ENCODE results near the gene BDP1.
A peak's percentile ranks its signal among the peaks of the same experiment; 100 is the strongest.
"Not testable (repeated sequence)": the region's sequence is repeated elsewhere in the genome, so short reads cannot be mapped to it uniquely, and the experiment has no call there.

Gene BDP1

GRCh38 chr5:71573591-71573990 lies 118.1 kb downstream of the BDP1 start:
- Mint-ChIP-seq H3K36me3 (peaks cover 6% of the 10 kb centered on the region), H3K4me3 (no peak overlapping the region), H3K9me3 (no peaks in the 10 kb centered on the region), H3K27me3 (no peaks in the 10 kb centered on the region), H3K27ac (no peak overlapping the region), H3K4me1 (no peaks in the 10 kb centered on the region)
- DNase-seq = no peak
- CTCF ChIA-PET = no interaction called here

DNA sequence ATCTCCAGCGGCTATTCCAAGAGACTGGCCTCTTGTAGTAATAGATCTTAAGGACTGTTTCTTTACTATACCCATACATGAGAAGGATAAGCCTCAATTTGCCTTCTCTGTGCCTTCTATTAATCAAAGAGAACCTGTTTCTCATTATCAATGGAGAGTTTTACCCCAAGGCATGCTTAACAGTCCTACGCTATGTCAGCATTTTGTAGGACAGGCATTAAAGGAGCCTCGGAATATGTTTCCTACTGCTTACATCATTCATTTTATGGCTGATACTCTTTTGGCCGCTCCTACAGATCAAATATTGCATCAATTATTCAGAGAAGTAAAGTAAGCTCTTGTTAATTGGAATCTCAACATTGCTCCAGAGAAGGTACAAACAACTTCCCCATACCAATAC lies 120.1 kb downstream of the BDP1 start:
- H3K9me3 Mint-ChIP-seq, DNase-seq, CTCF ChIA-PET, H3K36me3 Mint-ChIP-seq, H3K27me3 Mint-ChIP-seq, H3K4me3 Mint-ChIP-seq, H3K27ac Mint-ChIP-seq, H3K4me1 Mint-ChIP-seq: not testable (repeated sequence)

DNA sequence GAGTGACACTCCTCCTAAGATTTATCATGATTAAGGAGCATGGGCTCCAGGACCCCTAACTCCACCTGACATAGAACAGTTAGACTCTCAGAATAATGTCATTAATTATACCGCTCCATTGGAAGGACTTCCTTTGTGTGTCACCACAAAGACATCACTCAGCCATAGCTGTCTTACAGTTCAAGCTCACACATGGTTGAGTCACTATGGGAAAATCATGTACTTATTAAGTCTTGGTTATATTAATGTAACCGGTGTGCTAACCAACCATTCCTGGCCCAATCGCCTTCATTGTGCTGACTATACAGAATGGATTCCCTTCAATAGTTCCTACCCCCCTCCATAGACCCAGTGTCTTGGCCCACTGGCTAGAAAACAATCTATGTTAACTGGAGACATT lies 120.8 kb downstream of the BDP1 start:
- Mint-ChIP-seq H3K36me3 (peaks cover 4% of the 10 kb centered on the region), H3K27me3 (no peaks in the 10 kb centered on the region), H3K27ac (no peak overlapping the region), H3K4me1 (no peaks in the 10 kb centered on the region), H3K4me3 (no peak overlapping the region), H3K9me3 (no peaks in the 10 kb centered on the region)
- DNase-seq = no peak
- CTCF ChIA-PET = no interaction called here

DNA sequence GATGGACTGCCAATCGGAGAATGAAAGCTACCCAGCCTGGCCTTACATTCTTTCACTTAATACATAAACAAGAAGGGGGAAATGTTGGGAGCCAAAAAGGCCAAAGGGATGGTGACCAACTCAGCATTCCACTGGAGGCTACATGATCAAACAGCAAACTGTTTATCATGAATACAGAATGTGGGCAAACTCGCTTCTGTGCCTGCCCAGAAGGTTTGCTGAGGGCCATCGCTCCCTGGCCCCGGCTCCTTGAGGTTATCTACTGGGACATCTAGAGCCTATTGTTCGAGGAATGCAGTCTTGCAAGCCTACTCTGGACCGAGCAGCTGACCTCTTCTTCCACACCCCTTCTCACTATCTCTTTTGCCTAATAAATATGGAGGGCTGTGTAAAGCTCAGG lies 122.4 kb downstream of the BDP1 start:
- H3K27ac Mint-ChIP-seq, CTCF ChIA-PET, H3K4me1 Mint-ChIP-seq, H3K9me3 Mint-ChIP-seq, H3K4me3 Mint-ChIP-seq, H3K27me3 Mint-ChIP-seq, DNase-seq, H3K36me3 Mint-ChIP-seq: not testable (repeated sequence)

- H3K4me1 Mint-ChIP-seq = peaks cover 7% of the 10 kb centered on the region
- no peak overlapping the region for H3K27ac Mint-ChIP-seq
- H3K4me3 Mint-ChIP-seq = no peak overlapping the region
- no peaks in the 10 kb centered on the region for H3K36me3 Mint-ChIP-seq
- H3K9me3 Mint-ChIP-seq = no peaks in the 10 kb centered on the region
- DNase-seq = no peak
- CTCF ChIA-PET = interaction anchor here (1.3 kb wide), 1 partner anchor 107 kb away, joined by 5 read pairs; no protein-coding TSS in a partner anchor
- H3K27me3 Mint-ChIP-seq = no peaks in the 10 kb centered on the region
These were observed 127.6 kb downstream of the BDP1 start for GRCh38 chr5:71582945-71583584.

- CTCF ChIA-PET = interaction anchor here (2.3 to 5.2 kb wide), 2 partner anchors 15 to 111 kb away, joined by 9 to 42 read pairs; no protein-coding TSS in a partner anchor
- peak overlapping the region; percentile 94 for H3K27ac Mint-ChIP-seq
- H3K36me3 Mint-ChIP-seq = peaks cover 8% of the 10 kb centered on the region
- no peaks in the 10 kb centered on the region for H3K9me3 Mint-ChIP-seq
- H3K4me3 Mint-ChIP-seq = peak overlapping the region; percentile 91
- DNase-seq = no peak
- no peaks in the 10 kb centered on the region for H3K27me3 Mint-ChIP-seq
- peaks cover 36% of the 10 kb centered on the region for H3K4me1 Mint-ChIP-seq
These were observed 130.8 kb downstream of the BDP1 start for GRCh38 chr5:71586052-71586940.

GRCh38 chr5:71586941-71587765 lies 131.7 kb downstream of the BDP1 start, which contains the start of gene MCCC2:
TSS of gene MCCC2 (plus strand) at chr5:71587340. CDS start at chr5:71587426, 86 bp downstream.
- Mint-ChIP-seq H3K27me3 (no peaks in the 10 kb centered on the region), H3K4me3 (peak within 1 kb of the TSS; percentile 91), H3K4me1 (peaks cover 36% of the 10 kb centered on the region), H3K9me3 (no peaks in the 10 kb centered on the region), H3K27ac (peak within 1 kb of the TSS; percentile 94), H3K36me3 (peaks cover 8% of the 10 kb centered on the region)
- DNase-seq = peak; percentile 99
- CTCF ChIA-PET = interaction anchor here (2.3 to 5.2 kb wide), 2 partner anchors 14 to 112 kb away, joined by 9 to 42 read pairs; no protein-coding TSS in a partner anchor

GRCh38 chr5:71587766-71588532 lies 132.5 kb downstream of the BDP1 start:
- CTCF ChIA-PET = interaction anchor here (2.3 to 5.2 kb wide), 2 partner anchors 13 to 113 kb away, joined by 9 to 42 read pairs; no protein-coding TSS in a partner anchor
- Mint-ChIP-seq H3K9me3 (no peaks in the 10 kb centered on the region), H3K27me3 (no peaks in the 10 kb centered on the region), H3K4me1 (peaks cover 36% of the 10 kb centered on the region), H3K27ac (peak overlapping the region; percentile 94), H3K36me3 (peaks cover 11% of the 10 kb centered on the region), H3K4me3 (peak overlapping the region; percentile 91)
- peak; percentile 21 for DNase-seq

- H3K27me3 Mint-ChIP-seq = no peaks in the 10 kb centered on the region
- CTCF ChIA-PET = interaction anchor here (2.3 to 5.2 kb wide), 2 partner anchors 12 to 113 kb away, joined by 9 to 42 read pairs; no protein-coding TSS in a partner anchor
- peaks cover 11% of the 10 kb centered on the region for H3K36me3 Mint-ChIP-seq
- DNase-seq = no peak
- no peaks in the 10 kb centered on the region for H3K9me3 Mint-ChIP-seq
- peak overlapping the region; percentile 13 for H3K27ac Mint-ChIP-seq
- H3K4me3 Mint-ChIP-seq = peak overlapping the region; percentile 43
- H3K4me1 Mint-ChIP-seq = peaks cover 36% of the 10 kb centered on the region
These were observed 133.1 kb downstream of the BDP1 start for GRCh38 chr5:71588533-71588885.

- no peaks in the 10 kb centered on the region for H3K27me3 Mint-ChIP-seq
- no peaks in the 10 kb centered on the region for H3K9me3 Mint-ChIP-seq
- no peak for DNase-seq
- peaks cover 36% of the 10 kb centered on the region for H3K4me1 Mint-ChIP-seq
- peaks cover 15% of the 10 kb centered on the region for H3K36me3 Mint-ChIP-seq
- H3K4me3 Mint-ChIP-seq = no peak overlapping the region
- CTCF ChIA-PET = interaction anchor here (5.2 kb wide), 1 partner anchor 11 kb away, joined by 42 read pairs; no protein-coding TSS in a partner anchor
- H3K27ac Mint-ChIP-seq = no peak overlapping the region
These were observed 134.5 kb downstream of the BDP1 start for GRCh38 chr5:71589903-71590302.

DNA sequence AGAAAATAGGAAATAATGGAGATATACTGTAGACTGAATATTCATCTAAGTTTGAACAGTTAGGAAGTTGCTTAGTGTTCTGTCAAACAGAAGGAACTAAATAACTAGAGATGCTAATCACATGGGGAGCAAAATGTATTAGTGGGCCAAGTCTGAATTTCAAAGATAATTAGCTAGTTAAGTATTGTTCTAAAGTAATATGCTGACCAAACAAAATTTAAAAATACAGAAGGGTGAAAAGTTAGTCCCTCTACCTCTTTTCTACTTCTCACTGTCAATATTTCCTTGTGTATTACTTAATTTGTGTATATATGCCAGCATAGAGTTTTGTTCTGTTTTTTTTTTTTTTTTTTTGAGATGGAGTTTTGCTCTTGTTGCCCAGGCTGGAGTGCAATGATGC lies 135.6 kb downstream of the BDP1 start:
- Mint-ChIP-seq H3K9me3 (no peaks in the 10 kb centered on the region), H3K4me1 (peaks cover 36% of the 10 kb centered on the region), H3K27me3 (no peaks in the 10 kb centered on the region), H3K4me3 (no peak overlapping the region), H3K27ac (no peak overlapping the region), H3K36me3 (peaks cover 20% of the 10 kb centered on the region)
- no peak for DNase-seq
- CTCF ChIA-PET = interaction anchor here (1.4 kb wide), 1 partner anchor 10 kb away, joined by 8 read pairs; no protein-coding TSS in a partner anchor

DNA sequence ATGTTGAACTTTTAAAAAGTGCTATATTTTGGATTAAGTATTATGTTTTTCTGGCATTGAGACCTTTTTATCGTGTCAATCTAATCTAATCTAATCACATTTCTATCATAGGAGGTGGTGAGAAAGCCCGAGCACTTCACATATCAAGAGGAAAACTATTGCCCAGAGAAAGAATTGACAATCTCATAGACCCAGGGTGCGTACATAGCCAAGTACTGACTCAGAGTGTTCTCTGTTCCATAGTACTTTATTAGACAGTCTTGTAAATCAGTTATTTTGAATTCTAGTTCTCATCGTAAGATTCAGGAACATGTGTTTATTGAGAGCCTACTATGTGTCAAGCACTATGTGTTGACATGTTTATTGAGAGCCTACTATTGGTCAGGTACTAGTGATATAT lies 140.7 kb downstream of the BDP1 start:
- H3K9me3 Mint-ChIP-seq = no peaks in the 10 kb centered on the region
- peaks cover 39% of the 10 kb centered on the region for H3K36me3 Mint-ChIP-seq
- H3K4me3 Mint-ChIP-seq = no peak overlapping the region
- CTCF ChIA-PET = no interaction called here
- no peaks in the 10 kb centered on the region for H3K27me3 Mint-ChIP-seq
- H3K4me1 Mint-ChIP-seq = peaks cover 16% of the 10 kb centered on the region
- H3K27ac Mint-ChIP-seq = no peak overlapping the region
- no peak for DNase-seq

- CTCF ChIA-PET = interaction anchor here (1.1 kb wide), 1 partner anchor 121 kb away, joined by 3 read pairs; no protein-coding TSS in a partner anchor
- Mint-ChIP-seq H3K27ac (no peak overlapping the region), H3K36me3 (peaks cover 41% of the 10 kb centered on the region), H3K4me1 (peaks cover 23% of the 10 kb centered on the region), H3K4me3 (no peak overlapping the region), H3K27me3 (no peaks in the 10 kb centered on the region), H3K9me3 (no peaks in the 10 kb centered on the region)
- DNase-seq = no peak
These were observed 141.6 kb downstream of the BDP1 start for GRCh38 chr5:71597001-71597400.
